HL-60/S4 (cell line): ENCODE results near the gene ZNF614.
"Not testable (repeated sequence)": the region's sequence is repeated elsewhere in the genome, so short reads cannot be mapped to it uniquely, and the experiment has no call there.

Experiments used
- in situ Hi-C: fragments of 300-500 bp; cut with MboI; formaldehyde crosslinking; loops from 2 replicates; pipeline ENCODE4 v1.14.3; 2022; ENCODE audit warnings: low sequenced_read_pairs

The ZNF614 gene

DNA sequence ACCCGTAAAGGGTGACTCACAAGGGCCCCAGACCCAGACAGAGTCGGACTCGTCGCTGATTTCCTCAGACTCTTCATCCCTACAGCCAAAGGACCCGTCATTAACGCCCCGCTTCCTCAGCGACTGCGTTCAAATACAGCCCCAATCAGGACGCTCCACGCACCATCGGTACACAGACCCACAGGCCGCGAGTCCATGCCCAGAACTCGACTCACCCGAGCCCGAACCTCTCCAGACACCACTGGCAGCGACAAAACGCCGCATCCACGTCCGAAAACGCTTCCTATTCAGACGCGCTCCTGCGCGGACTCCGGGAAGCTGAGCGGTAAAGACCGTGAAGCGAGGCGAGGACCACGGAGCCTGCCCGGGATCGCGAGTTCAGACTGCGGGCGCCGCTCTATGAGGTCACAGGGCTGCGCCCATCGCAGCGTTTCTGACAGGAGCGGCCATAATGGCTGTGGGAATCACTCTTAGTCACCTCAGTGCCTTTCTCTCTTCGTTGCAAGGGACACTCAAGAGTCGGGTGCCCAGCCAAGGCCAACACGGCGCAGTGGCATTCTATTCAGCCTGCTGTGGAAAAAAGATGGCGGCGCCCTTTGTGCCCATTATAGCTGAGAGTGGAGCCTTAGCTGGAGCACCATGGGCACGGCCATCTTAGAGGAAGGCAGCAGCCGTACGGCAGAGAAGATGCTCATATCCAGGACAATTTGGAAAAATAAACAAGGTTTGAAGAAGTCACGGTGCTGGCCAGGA is at the start of gene ZNF614:
ZNF614 (minus strand) TSS at position 353 of the 753 bp plus-strand sequence. CDS start 2,634 bp downstream, outside the sequence.
- in situ Hi-C loops, result no loop called here

DNA sequence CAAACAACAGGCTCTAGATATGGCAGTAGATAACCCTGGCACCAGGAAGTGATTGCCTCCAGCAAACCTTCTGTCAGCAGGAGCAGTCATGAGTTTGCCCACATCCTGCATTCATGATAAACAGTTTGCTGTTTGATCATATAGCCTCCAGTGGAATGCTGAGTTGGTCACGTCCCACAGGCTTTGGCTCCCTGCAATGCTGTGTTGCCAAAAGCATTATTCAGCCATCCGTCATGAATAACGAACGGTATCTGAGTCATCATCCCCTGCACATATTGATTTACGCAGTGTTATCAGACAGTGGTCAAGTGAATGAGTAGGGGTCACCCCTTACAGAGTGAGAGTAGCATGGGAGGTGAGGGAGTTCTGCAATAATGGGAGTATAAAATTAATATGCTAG is 42.3 kb upstream of the ZNF614 start:
- in situ Hi-C loops, result no loop called here

DNA sequence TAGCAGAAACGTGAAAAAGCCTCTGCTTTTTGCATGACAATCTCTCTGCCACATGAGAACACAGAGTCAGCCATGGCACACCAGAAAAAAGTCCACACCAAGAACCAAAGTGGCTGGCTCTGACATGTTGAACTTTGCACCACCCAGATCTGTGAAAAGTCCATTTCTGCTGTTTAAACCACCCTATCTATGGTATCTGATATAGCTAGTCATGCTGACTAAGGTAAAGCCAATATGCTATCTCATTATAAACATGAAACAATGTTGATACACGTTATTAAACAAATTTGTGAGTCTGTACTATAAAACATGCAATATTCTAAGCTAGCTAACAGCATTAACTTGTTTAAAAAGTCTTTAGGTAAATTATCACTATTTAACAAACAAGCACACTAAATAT is 41.5 kb upstream of the ZNF614 start:
- in situ Hi-C loops, result no loop called here

DNA sequence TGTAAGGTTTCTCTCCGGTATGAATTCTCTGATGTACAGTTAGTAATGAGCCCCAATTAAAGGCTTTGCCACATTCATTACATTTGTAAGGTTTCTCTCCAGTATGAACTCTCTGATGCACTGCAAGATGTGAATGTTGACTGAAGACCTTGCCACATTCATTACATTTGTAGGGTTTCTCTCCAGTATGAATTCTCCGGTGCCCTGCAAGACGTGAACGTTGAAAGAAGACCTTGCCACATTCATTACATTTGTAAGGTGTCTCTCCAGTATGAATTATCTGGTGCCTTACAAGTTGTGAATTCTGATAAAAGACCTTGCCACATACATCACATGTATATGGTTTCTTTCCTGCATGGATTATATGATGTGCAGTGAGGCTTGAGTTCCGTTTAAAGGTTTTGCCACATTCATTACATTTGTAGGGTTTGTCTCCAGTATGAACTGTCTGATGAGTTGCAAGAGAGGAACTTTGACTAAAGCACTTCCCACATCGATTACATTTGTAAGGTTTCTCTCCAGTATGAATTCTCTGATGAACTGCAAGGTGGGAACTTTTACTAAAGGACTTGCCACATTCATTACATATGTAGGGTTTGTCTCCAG is 38.2 kb upstream of the ZNF614 start:
- in situ Hi-C loops, result no loop called here

DNA sequence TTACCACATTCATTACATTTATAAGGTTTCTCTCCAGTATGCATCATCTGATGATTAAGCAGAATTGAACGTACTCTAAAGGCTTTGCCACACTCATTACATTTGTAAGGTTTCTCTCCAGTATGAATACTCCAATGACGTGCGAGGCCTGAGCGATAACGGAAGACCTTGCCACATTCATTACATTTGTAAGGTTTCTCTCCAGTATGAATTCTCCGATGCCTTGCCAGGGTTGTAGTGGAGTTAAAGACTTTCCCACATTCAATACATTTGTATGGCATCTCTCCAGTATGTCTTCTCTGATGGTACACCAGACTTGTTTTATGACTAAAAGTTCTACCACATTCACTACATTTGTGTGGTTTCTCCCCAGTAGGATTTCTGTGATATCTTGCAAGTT is 37.2 kb upstream of the ZNF614 start:
- in situ Hi-C loops, result no loop called here

DNA sequence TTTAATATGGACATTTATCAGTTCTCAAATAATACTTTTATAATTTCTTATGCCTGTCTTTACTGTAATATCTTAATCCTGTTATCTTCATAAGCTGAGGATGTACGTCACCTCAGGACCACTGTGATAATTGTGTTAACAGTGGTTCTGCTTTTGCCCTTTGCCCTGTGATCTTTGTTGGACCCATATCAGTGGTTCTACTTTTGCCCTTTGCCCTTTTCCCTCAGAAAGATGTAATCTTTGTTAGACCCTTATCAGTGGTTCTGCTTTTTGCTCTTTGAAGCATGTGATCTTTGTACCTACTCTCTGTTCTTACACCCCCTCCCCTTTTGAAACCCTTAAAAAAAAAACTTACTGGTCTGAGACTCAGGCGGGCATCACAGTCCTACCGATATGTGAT is 28.3 kb upstream of the ZNF614 start:
- in situ Hi-C loops, result not testable (repeated sequence)

DNA sequence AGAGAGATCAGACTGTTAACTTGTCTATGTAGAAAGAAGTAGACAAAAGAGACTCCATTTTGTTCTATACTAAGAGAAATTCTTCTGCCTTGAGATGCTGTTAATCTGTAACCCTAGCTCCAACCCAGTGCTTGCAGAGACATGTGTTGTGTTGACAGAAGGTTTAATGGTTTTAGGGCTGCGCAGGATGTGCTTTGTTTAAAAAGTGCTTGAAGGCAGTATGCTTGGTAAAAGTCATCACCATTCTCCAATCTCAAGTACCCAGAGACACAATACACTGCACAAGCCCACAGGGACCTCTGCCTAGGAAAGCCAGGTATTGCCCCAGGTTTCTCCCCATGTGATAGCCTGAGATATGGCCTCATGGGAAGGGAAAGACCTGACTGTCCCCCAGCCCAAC is 23.6 kb upstream of the ZNF614 start:
- in situ Hi-C loops, result not testable (repeated sequence)

DNA sequence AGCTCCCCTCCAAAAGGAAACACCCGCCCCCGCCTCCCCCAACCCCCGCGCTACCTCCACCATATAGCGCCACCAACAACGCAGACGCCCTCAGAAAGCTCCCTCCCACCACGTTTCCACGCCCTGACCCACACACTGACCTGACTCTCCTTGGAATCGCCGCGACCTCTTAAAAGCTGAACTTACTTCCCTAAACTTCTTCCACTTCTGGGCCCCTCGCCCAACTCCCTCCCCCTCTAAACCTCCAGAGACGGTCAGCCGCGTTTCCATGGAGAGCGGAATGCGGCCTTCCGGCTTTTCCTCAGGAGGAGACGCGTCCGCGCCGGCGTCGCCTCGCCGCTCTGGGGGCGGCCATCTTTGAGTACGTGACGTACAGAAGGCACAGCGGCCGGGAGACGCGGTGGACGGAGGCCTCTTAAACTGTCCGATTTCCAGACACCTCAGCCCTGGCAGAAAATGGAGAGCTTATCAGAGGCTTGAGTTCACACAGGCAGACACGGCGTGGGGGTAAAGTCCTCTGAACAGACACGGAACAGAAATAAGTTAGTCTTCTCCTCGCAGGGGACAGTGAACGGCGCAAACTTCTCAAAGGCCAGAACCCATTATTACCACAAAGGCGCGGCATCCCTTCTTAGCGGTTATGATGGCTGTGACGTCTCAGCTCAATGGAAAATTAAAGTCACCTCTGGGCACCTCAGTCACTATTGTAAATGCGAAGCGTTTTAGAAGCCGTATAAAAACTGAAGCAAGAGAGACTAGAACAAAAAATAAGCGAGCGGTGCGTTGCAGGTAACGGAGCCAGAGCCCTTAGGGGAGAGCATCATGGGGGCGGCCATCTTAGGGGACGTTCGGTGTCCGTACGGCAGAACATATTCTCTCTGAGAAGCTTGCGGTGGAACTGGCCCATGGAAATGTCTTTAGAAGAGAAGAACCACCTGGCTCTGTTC is 20.6 kb upstream of the ZNF614 start, which contains the start of gene ZNF432:
ZNF432 (minus strand) TSS at position 284 of the 947 bp plus-strand sequence. CDS start 1,970 bp downstream, outside the sequence.
- in situ Hi-C loops, result no loop called here

DNA sequence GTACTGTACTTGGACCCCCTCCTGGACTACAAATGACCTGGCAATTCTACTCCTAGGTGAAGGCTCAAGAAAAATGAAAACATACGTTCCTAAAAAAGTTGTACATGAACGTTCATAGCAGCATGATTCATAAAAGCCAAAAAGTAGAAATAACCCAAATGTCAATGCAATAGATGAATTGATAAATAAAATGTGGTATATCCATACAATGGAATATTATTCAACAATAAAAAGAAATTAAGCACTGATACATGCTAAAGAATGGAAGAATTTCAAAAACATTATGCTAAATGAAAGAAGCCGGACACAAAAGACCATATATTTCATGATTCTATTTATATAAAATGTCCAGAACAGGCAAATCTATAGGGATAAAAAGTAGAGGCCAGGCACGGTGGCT is 11.0 kb upstream of the ZNF614 start:
- in situ Hi-C loops, result no loop called here

DNA sequence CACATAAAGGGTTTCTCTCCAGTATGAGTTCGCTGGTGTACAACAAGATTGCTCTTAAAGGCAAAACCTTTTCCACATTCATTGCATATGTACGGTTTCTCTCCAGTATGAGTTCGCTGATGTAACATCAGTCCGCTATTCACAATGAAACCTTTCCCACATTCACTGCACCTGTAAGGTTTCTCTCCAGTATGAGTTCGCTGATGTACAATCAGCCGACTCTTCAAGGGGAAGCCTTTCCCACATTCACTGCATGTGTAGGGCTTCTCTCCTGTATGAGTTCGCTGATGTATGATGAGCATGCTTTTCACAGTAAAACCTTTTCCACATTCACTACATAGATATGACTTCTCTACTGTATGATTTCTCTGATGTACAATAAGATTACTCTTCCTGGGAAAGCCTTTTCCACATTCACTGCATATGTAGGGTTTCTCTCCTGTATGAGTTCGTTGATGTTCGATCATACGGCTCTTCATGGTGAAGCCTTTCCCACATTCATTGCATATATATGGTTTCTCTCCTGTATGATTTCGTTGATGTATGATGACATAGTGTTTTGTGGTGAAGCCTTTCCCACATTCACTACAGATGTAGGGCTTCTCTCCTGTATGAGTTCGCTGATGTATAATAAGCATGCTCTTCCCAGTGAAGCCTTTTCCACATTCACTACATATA is 6.0 kb upstream of the ZNF614 start:
- in situ Hi-C loops, result no loop called here

DNA sequence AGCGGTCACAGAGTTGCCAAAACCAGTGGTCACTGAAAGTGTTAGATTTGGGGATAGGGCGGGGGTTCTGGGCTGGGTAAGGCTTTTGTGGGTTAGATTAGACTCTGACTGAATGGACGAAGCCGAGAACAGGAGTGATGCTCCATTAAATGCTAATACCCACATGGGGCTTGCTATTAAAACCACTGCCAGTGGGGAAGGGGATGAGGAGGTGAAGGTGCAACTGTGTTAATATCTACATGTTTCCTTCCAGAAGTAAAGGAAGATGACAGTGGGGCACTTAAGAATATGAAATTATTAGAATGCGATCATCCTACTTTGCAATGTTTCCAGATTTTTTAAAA is 573 bp upstream of the ZNF614 start:
- in situ Hi-C loops, result no loop called here

DNA sequence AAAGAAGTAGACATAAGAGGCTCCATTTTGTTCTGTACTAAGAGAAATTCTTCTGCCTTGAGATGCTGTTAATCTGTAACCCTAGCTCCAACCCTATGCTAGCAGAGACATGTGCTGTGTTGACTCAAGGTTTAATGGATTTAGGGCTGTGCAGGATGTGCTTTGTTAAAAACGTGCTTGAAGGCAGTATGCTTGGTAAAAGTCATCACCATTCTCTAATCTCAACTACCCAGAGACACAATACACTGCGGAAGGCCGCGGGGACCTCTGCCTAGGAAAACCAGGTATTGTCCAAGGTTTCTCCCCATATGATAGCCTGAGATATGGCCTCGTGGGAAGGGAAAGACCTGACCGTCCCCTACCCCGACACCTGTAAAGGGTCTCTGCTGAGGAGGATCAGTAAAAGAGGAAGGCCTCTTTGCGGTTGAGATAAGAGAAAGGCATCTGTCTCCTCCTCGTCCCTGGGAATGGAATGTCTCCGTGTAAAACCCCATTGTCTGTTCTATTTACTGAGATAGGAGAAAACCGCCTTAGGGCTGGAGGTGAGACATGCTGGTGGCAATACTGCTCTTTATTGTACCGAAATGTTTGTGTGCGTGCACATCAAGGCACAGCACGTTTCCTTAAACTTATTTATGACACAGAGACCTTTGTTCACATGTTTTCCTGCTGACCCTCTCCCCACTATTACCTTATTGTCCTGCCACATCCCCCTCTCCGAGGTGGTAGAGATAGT is 1.8 kb downstream of the ZNF614 start:
- in situ Hi-C loops, result not testable (repeated sequence)

DNA sequence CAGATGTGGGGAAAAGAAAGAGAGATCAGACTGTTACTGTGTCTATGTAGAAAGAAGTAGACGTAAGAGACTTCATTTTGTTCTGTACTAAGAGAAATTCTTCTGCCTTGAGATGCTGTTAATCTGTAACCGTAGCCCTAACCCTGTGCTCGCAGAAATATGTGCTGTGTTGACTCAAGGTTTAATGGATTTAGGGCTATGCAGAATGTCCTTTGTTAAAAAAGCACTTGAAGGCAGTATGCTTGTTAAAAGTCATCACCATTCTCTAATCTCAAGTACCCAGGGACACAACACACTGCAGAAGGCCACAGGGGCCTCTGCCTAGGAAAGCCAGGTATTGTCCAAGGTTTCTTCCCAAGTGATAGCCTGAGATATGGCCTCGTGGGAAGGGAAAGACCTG is 3.7 kb downstream of the ZNF614 start:
- in situ Hi-C loops, result not testable (repeated sequence)

DNA sequence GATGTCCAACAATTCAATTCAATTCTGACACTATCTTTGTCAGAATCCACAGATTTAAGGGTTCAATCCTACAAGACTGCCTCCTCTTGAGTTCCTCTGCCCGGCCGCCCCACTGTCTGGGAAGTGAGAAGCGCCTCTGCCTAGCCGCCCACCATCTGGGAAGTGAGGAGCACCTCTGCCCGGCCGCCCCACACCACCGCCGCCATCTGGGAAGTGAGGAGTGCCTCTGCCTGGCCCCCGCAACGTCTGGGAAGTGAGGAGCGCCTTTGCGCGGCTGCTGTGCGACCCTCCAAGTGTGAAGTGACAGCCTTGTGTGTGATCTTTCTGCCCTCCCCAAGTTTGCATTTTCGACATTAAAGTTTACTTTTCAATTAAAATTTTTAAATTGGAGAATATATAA is 6.0 kb downstream of the ZNF614 start:
- in situ Hi-C loops, result no loop called here

DNA sequence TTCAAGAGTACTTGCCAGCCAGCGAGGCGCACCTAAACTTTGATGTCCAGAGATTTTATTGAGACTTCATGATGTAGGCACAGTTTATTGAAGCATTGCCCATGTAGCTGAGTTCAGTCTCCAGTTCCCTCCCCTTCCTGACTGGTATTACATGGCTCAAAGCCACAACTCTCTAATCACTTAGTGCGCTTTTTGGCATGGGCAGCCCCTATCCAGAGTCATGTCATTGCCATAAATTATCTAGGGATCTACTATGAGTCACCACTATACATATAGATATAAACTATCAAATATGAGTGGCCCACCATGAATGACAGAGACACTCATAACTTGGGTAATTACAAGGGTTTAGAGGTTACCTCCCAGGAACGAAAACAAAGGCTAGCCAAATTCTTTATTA is 7.7 kb downstream of the ZNF614 start:
- in situ Hi-C loops, result no loop called here

DNA sequence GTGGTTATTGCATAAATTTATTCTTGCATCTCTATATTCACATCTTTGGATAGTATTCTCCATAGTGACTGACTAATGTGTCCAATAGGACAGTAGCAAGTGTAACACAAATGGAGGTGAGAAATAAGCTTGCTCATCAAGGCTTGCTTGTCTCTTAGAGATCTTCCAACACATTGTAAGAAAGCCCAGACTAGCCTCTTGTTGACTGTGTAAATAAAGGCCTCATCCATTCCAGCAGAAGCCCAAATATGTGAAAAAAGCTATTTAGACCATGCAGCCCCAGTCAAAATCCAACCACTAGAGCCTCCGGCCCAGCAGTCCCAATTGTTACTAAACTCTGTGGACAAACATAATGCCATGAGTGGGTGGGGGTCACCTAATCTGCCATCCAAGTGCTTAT is 17.5 kb downstream of the ZNF614 start:
- in situ Hi-C loops, result no loop called here

DNA sequence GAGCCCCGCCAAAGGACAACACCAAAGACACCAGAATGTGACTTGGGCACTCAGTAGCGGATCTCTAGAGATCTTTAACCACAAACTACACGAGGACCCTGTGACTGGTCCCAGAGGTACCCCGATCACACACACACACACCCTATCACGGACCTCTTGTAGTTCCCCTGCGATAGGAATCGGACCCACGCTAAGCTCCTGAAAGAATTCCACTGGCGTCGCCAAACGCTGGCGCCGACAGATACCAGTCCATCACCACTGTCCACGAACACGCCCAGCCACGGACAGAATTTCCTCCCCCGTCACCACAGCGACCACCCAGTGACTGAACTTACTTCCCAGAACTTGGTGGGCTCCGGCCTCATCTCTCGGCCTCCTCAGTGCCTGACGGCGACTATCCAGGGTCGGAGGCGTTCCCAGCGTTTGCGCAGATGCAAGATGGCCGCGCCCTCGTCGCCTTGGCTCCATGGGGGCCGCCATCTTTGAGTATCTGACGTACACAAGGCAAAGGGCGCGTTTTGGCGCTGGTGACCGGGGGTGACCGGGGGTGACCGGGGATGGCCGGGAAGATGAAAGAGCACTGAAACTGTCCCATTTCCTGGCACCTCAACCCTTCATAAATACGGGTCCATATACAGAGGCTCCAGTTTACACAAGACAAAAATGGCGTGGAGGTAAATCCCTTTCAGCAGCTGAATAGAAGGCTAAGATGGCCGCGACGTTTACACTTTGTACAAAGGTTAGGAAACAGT is 20.2 kb downstream of the ZNF614 start, which contains the start of gene ZNF615:
ZNF615 (minus strand) TSS at position 406 of the 752 bp plus-strand sequence. CDS start 4,500 bp downstream, outside the sequence.
- in situ Hi-C loops, result no loop called here

DNA sequence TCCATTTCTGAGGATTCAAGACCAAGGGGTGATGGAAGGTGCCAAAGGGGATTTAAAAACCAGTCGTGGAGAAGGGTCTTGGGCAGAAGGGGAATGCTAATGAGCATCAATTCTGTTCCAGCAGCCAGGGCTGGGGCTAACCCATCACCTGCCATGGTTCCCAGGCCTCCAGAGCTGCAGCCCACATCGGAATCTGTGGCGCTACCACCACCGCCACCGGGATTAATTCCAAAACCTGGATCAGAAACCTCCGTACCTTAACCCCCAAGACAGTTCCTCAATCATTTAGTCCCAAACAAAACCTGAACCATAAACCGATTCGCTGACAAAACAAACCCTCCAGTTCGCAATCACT is 20.8 kb downstream of the ZNF614 start:
- in situ Hi-C loops, result no loop called here

DNA sequence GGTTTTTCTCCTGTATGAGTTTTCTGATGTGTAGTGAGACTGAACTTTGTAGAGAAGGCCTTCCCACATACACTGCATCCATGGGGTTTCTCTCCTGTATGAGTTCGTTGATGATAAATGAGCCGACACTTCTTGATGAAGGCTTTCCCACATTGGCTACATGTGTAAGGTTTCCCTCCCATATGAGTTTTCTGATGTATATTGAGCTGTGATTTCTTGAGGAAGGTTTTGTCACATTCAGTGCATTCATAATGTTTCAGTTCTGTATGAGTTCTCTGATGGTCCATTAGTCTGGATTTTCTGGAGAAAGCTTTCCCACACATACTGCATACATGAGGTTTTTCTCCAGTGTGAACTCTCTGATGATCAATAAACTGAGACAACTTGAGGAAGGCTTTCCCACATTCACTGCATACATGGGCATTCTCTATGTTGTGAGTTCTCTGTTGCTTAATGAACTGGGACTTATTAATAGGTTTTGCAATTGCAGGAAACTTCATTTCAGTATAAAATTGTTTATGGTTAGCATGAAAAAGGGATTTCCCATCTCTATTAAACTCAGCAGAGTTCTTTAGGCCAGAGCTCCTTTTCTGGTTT is 34.0 kb downstream of the ZNF614 start:
- in situ Hi-C loops, result no loop called here
